Pancreas (tissue), 10 donors: Measurements from ENCODE around the gene TMEM200C. TPM values are rescaled to one million over a fixed set of nuclear protein-coding genes. Genes with fewer than 3 reads are reported as not detected.
"Not testable (repeated sequence)": the region's sequence is repeated elsewhere in the genome, so short reads cannot be mapped to it uniquely, and the experiment has no call there.

ENCODE experiments used
- ATAC-seq, 4 donors: fragments of 200-7000 bp; cut with Tn5 transposase; one replicate each; pipeline versions ENCODE4 v1.8.0 to v1.9.1; 2020; ENCODE audit warnings: mild to moderate bottlenecking in 4 of 4, moderate library complexity in 4 of 4
- DNase-seq, 6 donors: peaks; one replicate each; pipeline ENCODE4 v3.0.0-alpha.2; 2020
- FAIRE-seq: peaks from 2 replicates; lab custom pipeline; 2012; peaks lifted over from hg19 to GRCh38; lab: Jason Lieb, UNC
- H3K27ac ChIP-seq, 4 donors: fragments of 200-600 bp; sonication (generic); 1 replicate in 3 of 4; 2 replicates in 1 of 4; pipeline versions ENCODE4 v1.5.0 to v1.8.0; 2020
- H3K27me3 ChIP-seq, 4 donors: fragments of 200-600 bp; one replicate each; pipeline ENCODE4 v1.8.0; 2021
- H3K36me3 ChIP-seq, 3 donors: fragments of 200-600 bp; sonication (generic) in 1 of 3; one replicate each; pipeline versions ENCODE4 v1.5.0 to v1.8.0; 2020 to 2021
- H3K4me1 ChIP-seq, 3 donors: fragments of 200-600 bp; one replicate each; pipeline ENCODE4 v1.8.0; 2021
- H3K4me3 ChIP-seq, 4 donors: fragments of 200-600 bp; sonication (generic) in 2 of 4; one replicate each; pipeline versions ENCODE4 v1.5.0 to v1.8.0; 2020 to 2021
- H3K9me3 ChIP-seq, 4 donors: fragments of 200-600 bp; one replicate each; pipeline ENCODE4 v1.8.0; 2021
- CTCF ChIP-seq, 4 donors: fragments of 200-600 bp; sonication (generic) in 3 of 4; IDR thresholded peaks; one replicate each; pipeline versions ENCODE4 v1.5.0 to v1.8.0; 2021; ENCODE audit warnings: antibody characterized with exemption in 4 of 4
- WGBS, 2 donors: extraction: QIAGEN DNeasy Blood & Tissue Kit; methylation state at CpG; one replicate each; pipeline ENCODE4 v1.1.7; 2013; 5-methylcytosine and 5-hydroxymethylcytosine counted together
- intact Hi-C, 3 donors: fragments of 100-400 bp; cut with DNase I; formaldehyde crosslinking; loops; one replicate each; pipeline versions ENCODE4 v1.11.1 to v1.14.2; 2022
- polyA plus RNA-seq, 2 donors: library from polyadenylated mRNA; stranded (reverse); fragments of 200-250 nt; gene quantifications; one replicate each; pipeline ENCODE4 v1.2.3, GENCODE V29; 2013
- total RNA-seq, 6 donors: library from RNA; stranded (reverse); fragmentation: NEBNext Ultra II Directional in 4 of 6; extraction: Animal tissue kit (Norgen Biotek cat#: 25700) in 4 of 6; gene quantifications; one replicate each; pipeline versions ENCODE4 v1.2.1 to v1.2.4, GENCODE V29; 2021 to 2023
- donor health status: healthy with polysubstance abuse.
- donor health status: DM: no; HTN: no; CAD: no; lungs with moderate emphysema.
- donor health status: DM: no; HTN: no; CAD: no.
- donor health status: control.
- donor health status: control.
- donor health status: Bipolar disorder and iron deficiency.
- donor health status: DM: yes; HTN: yes; CAD: no.
- donor health status: DM: no; HTN: no; CAD: no.
- donor health status: DM: no; HTN: no; CAD: no.
- donor health status: DM: yes; HTN: yes; CAD: no.

Gene TMEM200C
- total and polyA plus RNA-seq, 8 donors: under 0.01 to 0.37 (median 0.03) TPM; not detected in 2

DNA sequence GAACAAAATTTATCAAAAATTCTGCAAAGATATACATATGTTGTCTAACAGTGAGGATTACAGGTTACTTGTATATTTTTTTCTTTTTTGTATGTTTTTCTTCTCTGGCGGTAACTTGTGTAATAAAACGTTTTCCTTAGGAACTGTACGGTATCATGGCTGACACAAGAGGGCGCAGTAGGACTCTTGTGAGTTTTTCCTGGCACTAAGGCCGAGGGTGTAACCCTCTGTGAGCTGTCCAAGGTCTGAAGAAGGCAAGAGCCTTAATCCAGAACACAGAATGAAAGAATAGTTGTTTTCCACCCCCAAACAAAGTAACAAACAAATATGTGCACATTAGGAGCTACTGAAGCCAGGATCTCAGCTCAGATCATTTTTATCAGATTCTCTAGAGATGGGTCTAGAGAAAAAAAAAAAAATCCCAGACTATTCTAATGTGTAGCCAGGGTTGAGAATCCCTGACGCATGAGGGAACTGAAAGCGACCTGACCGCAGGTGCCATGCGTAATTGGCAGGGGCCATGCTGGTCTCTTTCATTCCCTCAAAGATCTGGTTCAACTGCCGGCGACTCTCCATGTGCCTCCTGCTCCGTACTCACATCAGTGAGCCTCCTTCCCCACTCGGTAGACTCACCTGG, 27.0 kb downstream of the TMEM200C start:
- FAIRE-seq (peak; percentile 92), ATAC-seq (peak; percentile 95 to 100 (median 98)), DNase-seq (peak in 5 of 6 donors; percentile 58 to 79 (median 63))
- Histone ChIP-seq H3K4me1 (no peaks in the 10 kb centered on the region), H3K4me3 (no peak overlapping the region), H3K9me3 (no peaks in the 10 kb centered on the region), H3K27ac (no peak overlapping the region), H3K36me3 (no peaks in the 10 kb centered on the region), H3K27me3 (peaks cover 0 to 2% (median 0%) of the 10 kb centered on the region in 4 donors)
- peak; percentile 61 to 79 (median 68) for TF ChIP-seq CTCF (IDR thresholded peaks at IDR 0.05)
- intact Hi-C loops: no loop called here
- WGBS, 2 donors: 36 to 39% methylated on average over 13 of the region's 13 CpGs

- intact Hi-C loops: no loop called here
- no peaks in the 10 kb centered on the region for H3K36me3 ChIP-seq
- no peak overlapping the region for H3K27ac ChIP-seq
- no peak overlapping the region for H3K4me3 ChIP-seq
- FAIRE-seq: peak; percentile 96
- no peaks in the 10 kb centered on the region for H3K9me3 ChIP-seq
- no peaks in the 10 kb centered on the region for H3K4me1 ChIP-seq
- TF ChIP-seq CTCF (IDR thresholded peaks at IDR 0.05): no peak
- DNase-seq: no peak
- peaks cover 0 to 2% (median 0%) of the 10 kb centered on the region in 4 donors for H3K27me3 ChIP-seq
- ATAC-seq: no peak
- WGBS, 2 donors: 57 to 76% methylated on average over 1 of the region's 1 CpG
Measured at GRCh38 chr18:5865521-5865920, 29.8 kb downstream of the TMEM200C start.

DNA sequence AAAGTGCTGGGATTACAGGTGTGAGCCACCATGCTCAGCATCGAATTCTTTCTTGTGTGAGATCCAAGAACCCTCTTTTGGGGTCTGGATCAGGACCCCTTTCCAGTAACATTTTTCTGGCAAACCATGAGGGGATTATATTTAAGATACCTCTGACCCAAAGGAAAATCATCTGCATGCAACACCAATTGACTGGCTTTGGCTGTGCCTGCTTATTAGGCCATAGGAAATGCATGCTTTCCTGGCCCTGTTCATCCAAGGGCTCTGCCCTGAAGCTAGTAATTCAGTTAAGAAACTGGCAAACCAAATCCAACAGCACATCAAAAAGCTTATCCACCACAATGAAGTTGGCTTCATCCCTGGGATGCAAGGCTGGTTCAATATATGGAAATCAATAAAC, 33.2 kb downstream of the TMEM200C start:
- H3K36me3 ChIP-seq, H3K4me3 ChIP-seq, H3K27me3 ChIP-seq, DNase-seq, ATAC-seq, intact Hi-C loops, H3K27ac ChIP-seq, H3K4me1 ChIP-seq, FAIRE-seq, H3K9me3 ChIP-seq: not testable (repeated sequence)
- 29 to 39% methylated on average over 1 of the region's 1 CpG for WGBS, 2 donors

DNA sequence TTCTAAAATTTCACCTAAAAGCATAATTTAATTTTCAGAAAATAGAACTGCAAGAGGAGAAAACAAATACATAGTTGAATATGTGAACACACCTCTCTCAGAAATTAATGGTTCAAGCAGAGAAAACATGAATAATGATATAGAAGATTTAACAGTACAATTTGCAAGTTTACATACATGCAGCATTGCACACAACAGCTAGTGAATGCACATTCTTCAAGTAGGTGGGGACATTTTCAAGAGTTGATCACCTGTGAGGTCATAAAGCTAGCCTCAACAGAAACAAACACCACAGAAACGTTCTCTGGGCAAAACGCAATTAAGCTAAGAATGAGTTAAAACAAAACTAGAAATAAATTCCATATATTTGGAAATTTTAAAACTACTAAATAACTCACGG, 38.1 kb downstream of the TMEM200C start:
- no peak overlapping the region for H3K27ac ChIP-seq
- DNase-seq: no peak
- 35 to 46% methylated on average over 3 of the region's 3 CpGs for WGBS, 2 donors
- ATAC-seq: no peak
- FAIRE-seq: no peak
- no peak overlapping the region for H3K4me3 ChIP-seq
- H3K4me1 ChIP-seq: no peaks in the 10 kb centered on the region
- H3K9me3 ChIP-seq: no peaks in the 10 kb centered on the region
- no peak for TF ChIP-seq CTCF (IDR thresholded peaks at IDR 0.05)
- no peaks in the 10 kb centered on the region for H3K36me3 ChIP-seq
- peaks cover 0 to 6% (median 0%) of the 10 kb centered on the region in 4 donors for H3K27me3 ChIP-seq
- intact Hi-C loops: no loop called here

DNA sequence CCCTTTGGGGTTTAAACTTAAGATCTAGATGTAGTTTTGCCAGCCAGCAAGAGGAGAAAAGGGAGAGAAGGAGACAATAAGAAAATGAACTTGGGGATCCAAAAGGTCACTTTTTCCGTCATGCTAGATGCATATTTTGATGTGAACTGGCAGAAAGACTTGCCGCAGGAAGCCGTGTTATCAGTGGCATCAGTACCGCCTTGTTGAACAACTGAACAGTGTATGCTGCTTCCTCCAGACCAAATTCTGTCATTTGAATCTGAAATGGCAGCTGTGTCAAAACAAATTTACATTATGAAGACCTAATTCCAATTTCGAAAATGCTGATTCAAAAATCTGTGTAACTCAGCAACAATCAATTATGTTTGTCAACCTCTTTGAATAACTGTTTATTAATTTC, 42.1 kb downstream of the TMEM200C start:
- WGBS, 2 donors: 55 to 69% methylated on average over 5 of the region's 5 CpGs
- ATAC-seq (no peak), DNase-seq (no peak), FAIRE-seq (no peak)
- H3K36me3 ChIP-seq: no peaks in the 10 kb centered on the region
- no peak for TF ChIP-seq CTCF (IDR thresholded peaks at IDR 0.05)
- no peaks in the 10 kb centered on the region for H3K4me1 ChIP-seq
- no peaks in the 10 kb centered on the region for H3K9me3 ChIP-seq
- intact Hi-C loops: no loop called here
- H3K27me3 ChIP-seq: peaks cover 0 to 6% (median 0%) of the 10 kb centered on the region in 4 donors
- H3K27ac ChIP-seq: no peak overlapping the region
- no peak overlapping the region for H3K4me3 ChIP-seq
